ENCODE data around the gene PAQR5. TPM values are rescaled to one million over a fixed set of nuclear protein-coding genes. Genes with fewer than 3 reads are reported as not detected.
A peak's percentile ranks its signal among the peaks of the same experiment; 100 is the strongest.

Gene PAQR5
- total and polyA plus RNA-seq, 2 donors from 2014 or later: 32.7 to 51.3 TPM

- Histone ChIP-seq H3K4me1 (ENCODE audit: control insufficient read depth in 2 of 3, insufficient read depth in 2 of 3, low read depth in 1 of 3, low read length in 3 of 3) (peaks cover 0 to 22% (median 22%) of the 10 kb centered on the region in 3 donors), H3K9me3 (ENCODE audit: control insufficient read depth in 2 of 3, insufficient read depth in 1 of 3, low read length in 3 of 3) (no peaks in the 10 kb centered on the region), H3K36me3 (ENCODE audit: control insufficient read depth in 2 of 3, insufficient read depth in 3 of 3, low read length in 3 of 3) (peaks cover 0 to 25% (median 9%) of the 10 kb centered on the region in 3 donors), H3K27me3 (ENCODE audit: control insufficient read depth, insufficient read depth, low read length) (no peaks in the 10 kb centered on the region), H3K4me3 (ENCODE audit: low read length in 3 of 3) (no peak overlapping the region), H3K27ac (ENCODE audit: low read depth in 2 of 2, low read length in 2 of 2) (peak overlapping the region; percentile 7 to 49), H3K9ac (ENCODE audit: low read length in 3 of 3) (no peak overlapping the region)
- no peak for FAIRE-seq
- DNase-seq: peak in 2 of 5 donors; percentile 50 to 52
- TF ChIP-seq CTCF (IDR thresholded peaks at IDR 0.05; ENCODE audit: borderline replicate concordance, extremely low read depth, insufficient read depth): no peak
- intact Hi-C loops (cut with DNase I): loop anchor here (10.0 kb wide), 1 partner anchor 339 kb away; no protein-coding TSS in a partner anchor
Observed at GRCh38 chr15:69393831-69394491, 95.2 kb downstream of the PAQR5 start.

- H3K9ac ChIP-seq (ENCODE audit: low read length in 3 of 3): no peak overlapping the region
- H3K36me3 ChIP-seq (ENCODE audit: control insufficient read depth in 2 of 3, insufficient read depth in 3 of 3, low read length in 3 of 3): peaks cover 0 to 28% (median 11%) of the 10 kb centered on the region in 3 donors
- H3K27me3 ChIP-seq (ENCODE audit: control insufficient read depth, insufficient read depth, low read length): no peaks in the 10 kb centered on the region
- TF ChIP-seq CTCF (IDR thresholded peaks at IDR 0.05; ENCODE audit: borderline replicate concordance, extremely low read depth, insufficient read depth): peak; percentile 97
- FAIRE-seq (no peak), DNase-seq (peak; percentile 89 to 92 (median 89))
- intact Hi-C loops (cut with DNase I): loop anchor here (10.0 kb wide), 1 partner anchor 340 kb away; no protein-coding TSS in a partner anchor
- H3K4me1 ChIP-seq (ENCODE audit: control insufficient read depth in 2 of 3, insufficient read depth in 2 of 3, low read depth in 1 of 3, low read length in 3 of 3): peaks cover 0 to 22% (median 22%) of the 10 kb centered on the region in 3 donors
- no peaks in the 10 kb centered on the region for H3K9me3 ChIP-seq (ENCODE audit: control insufficient read depth in 2 of 3, insufficient read depth in 1 of 3, low read length in 3 of 3)
- H3K4me3 ChIP-seq (ENCODE audit: low read length in 3 of 3): no peak overlapping the region
- peak overlapping the region in 1 of 2 donors; percentile 49 for H3K27ac ChIP-seq (ENCODE audit: low read depth in 2 of 2, low read length in 2 of 2)
Observed at GRCh38 chr15:69394556-69395282, 96.0 kb downstream of the PAQR5 start.

- Histone ChIP-seq H3K27me3 (ENCODE audit: control insufficient read depth, insufficient read depth, low read length) (no peaks in the 10 kb centered on the region), H3K36me3 (ENCODE audit: control insufficient read depth in 2 of 3, insufficient read depth in 3 of 3, low read length in 3 of 3) (peaks cover 0 to 35% (median 15%) of the 10 kb centered on the region in 3 donors), H3K27ac (ENCODE audit: low read depth in 2 of 2, low read length in 2 of 2) (no peak overlapping the region), H3K9ac (ENCODE audit: low read length in 3 of 3) (no peak overlapping the region), H3K4me1 (ENCODE audit: control insufficient read depth in 2 of 3, insufficient read depth in 2 of 3, low read depth in 1 of 3, low read length in 3 of 3) (peaks cover 0 to 22% (median 22%) of the 10 kb centered on the region in 3 donors), H3K9me3 (ENCODE audit: control insufficient read depth in 2 of 3, insufficient read depth in 1 of 3, low read length in 3 of 3) (no peaks in the 10 kb centered on the region), H3K4me3 (ENCODE audit: low read length in 3 of 3) (no peak overlapping the region)
- intact Hi-C loops (cut with DNase I): loop anchor here (10.0 kb wide), 1 partner anchor 341 kb away; no protein-coding TSS in a partner anchor
- no peak for TF ChIP-seq CTCF (IDR thresholded peaks at IDR 0.05; ENCODE audit: borderline replicate concordance, extremely low read depth, insufficient read depth)
- DNase-seq: no peak
- FAIRE-seq: no peak
Observed at GRCh38 chr15:69395460-69395859, 96.7 kb downstream of the PAQR5 start.
